HPDE6-E6E7 (cell line): ENCODE data around the gene NFYC.
"Not testable (repeated sequence)": the region's sequence is repeated elsewhere in the genome, so short reads cannot be mapped to it uniquely, and the experiment has no call there.

Source experiments
- DNase-seq: peaks from one replicate; pipeline ENCODE4 v3.0.0; 2011; ENCODE audit warnings: missing footprints; ENCODE audit errors: extremely low spot score

NFYC gene

GRCh38 chr1:40665335-40666171 is 26.0 kb upstream of the NFYC start, which contains the start of gene RIMS3:
RIMS3 (minus strand) TSS chr1:40665682; CDS start chr1:40641925, 23,757 bp downstream.
- peak; percentile 59 for DNase-seq

GRCh38 chr1:40668769-40669525 is 22.6 kb upstream of the NFYC start:
- DNase-seq, result peak; percentile 67

GRCh38 chr1:40673452-40673851 is 18.1 kb upstream of the NFYC start:
- DNase-seq, result no peak

GRCh38 chr1:40676501-40676900 is 15.0 kb upstream of the NFYC start:
- no peak for DNase-seq

GRCh38 chr1:40679165-40679953 is 12.1 kb upstream of the NFYC start:
- no peak for DNase-seq

- DNase-seq, result no peak
Measured at GRCh38 chr1:40684669-40685068, 6.8 kb upstream of the NFYC start.

- DNase-seq, result no peak
Measured at GRCh38 chr1:40687059-40687458, 4.4 kb upstream of the NFYC start.

- DNase-seq, result no peak
Measured at GRCh38 chr1:40687661-40688060, 3.8 kb upstream of the NFYC start.

GRCh38 chr1:40689737-40690136 is 1.8 kb upstream of the NFYC start:
- no peak for DNase-seq

- DNase-seq, result no peak
Measured at GRCh38 chr1:40690771-40691537, 550 bp upstream of the NFYC start.

GRCh38 chr1:40692429-40692895 is 958 bp downstream of the NFYC start:
- DNase-seq, result no peak

GRCh38 chr1:40693425-40693824 is 1.9 kb downstream of the NFYC start:
- DNase-seq, result no peak

GRCh38 chr1:40694353-40694874 is 2.9 kb downstream of the NFYC start:
- no peak for DNase-seq

- DNase-seq, result no peak
Measured at GRCh38 chr1:40696294-40696693, 4.8 kb downstream of the NFYC start.

GRCh38 chr1:40697436-40697835 is 5.9 kb downstream of the NFYC start:
- DNase-seq, result no peak

GRCh38 chr1:40699787-40700186 is 8.3 kb downstream of the NFYC start:
- DNase-seq, result no peak

GRCh38 chr1:40701684-40702083 is 10.2 kb downstream of the NFYC start:
- no peak for DNase-seq

- not testable (repeated sequence) for DNase-seq
Measured at GRCh38 chr1:40702810-40703209, 11.3 kb downstream of the NFYC start.

GRCh38 chr1:40703316-40703715 is 11.8 kb downstream of the NFYC start:
- no peak for DNase-seq

GRCh38 chr1:40704817-40705733 is 13.6 kb downstream of the NFYC start:
- no peak for DNase-seq
